Measurements from ENCODE around the gene CERS3.

- TF ChIP-seq, protein P1, sequence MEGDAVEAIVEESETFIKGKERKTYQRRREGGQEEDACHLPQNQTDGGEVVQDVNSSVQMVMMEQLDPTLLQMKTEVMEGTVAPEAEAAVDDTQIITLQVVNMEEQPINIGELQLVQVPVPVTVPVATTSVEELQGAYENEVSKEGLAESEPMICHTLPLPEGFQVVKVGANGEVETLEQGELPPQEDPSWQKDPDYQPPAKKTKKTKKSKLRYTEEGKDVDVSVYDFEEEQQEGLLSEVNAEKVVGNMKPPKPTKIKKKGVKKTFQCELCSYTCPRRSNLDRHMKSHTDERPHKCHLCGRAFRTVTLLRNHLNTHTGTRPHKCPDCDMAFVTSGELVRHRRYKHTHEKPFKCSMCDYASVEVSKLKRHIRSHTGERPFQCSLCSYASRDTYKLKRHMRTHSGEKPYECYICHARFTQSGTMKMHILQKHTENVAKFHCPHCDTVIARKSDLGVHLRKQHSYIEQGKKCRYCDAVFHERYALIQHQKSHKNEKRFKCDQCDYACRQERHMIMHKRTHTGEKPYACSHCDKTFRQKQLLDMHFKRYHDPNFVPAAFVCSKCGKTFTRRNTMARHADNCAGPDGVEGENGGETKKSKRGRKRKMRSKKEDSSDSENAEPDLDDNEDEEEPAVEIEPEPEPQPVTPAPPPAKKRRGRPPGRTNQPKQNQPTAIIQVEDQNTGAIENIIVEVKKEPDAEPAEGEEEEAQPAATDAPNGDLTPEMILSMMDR (IDR thresholded peaks at IDR 0.05; ENCODE audit: insufficient read depth, low read length, poor library complexity, severe bottlenecking), result no peak
- TF ChIP-seq EZH2phosphoT487 (conservative IDR thresholded peaks at IDR 0.05; ENCODE audit: low read length), result no peak
Observed at GRCh38 chr15:100571592-100572167, 42.9 kb upstream of the CERS3 start.
